Transverse colon (tissue), 4 donors: ENCODE data around the gene ZNF415.

Experiments
- EP300 ChIP-seq: sonication (generic); formaldehyde crosslinking; IDR thresholded peaks from one replicate; pipeline ENCODE4 v1.6.1; 2017; ENCODE audit warnings: antibody characterized with exemption, low read depth
- POLR2A ChIP-seq: fragments of 450-650 bp; IDR thresholded peaks from one replicate; pipeline ENCODE4 v1.6.1; 2016; ENCODE audit warnings: antibody characterized with exemption, mild to moderate bottlenecking, moderate library complexity
- POLR2AphosphoS5 ChIP-seq, 3 donors: sonication (generic); formaldehyde crosslinking; IDR thresholded peaks; one replicate each; pipeline ENCODE4 v1.6.1; 2016; ENCODE audit warnings: antibody characterized with exemption in 3 of 3
- TF ChIP-seq, protein P1 (sequence below), 5 experiments: fragments of 200-600 bp in 3 of 5; fragments of 450-650 bp in 2 of 5; sonication (generic) in 3 of 5; IDR thresholded peaks; 1 replicate in 2 of 5; 2 replicates in 3 of 5; pipeline ENCODE4 v1.5.1; 2016 to 2017; ENCODE audit warnings: antibody characterized with exemption in 5 of 5, inconsistent platforms in 3 of 5, mild to moderate bottlenecking in 2 of 5, moderate library complexity in 1 of 5

DNA sequence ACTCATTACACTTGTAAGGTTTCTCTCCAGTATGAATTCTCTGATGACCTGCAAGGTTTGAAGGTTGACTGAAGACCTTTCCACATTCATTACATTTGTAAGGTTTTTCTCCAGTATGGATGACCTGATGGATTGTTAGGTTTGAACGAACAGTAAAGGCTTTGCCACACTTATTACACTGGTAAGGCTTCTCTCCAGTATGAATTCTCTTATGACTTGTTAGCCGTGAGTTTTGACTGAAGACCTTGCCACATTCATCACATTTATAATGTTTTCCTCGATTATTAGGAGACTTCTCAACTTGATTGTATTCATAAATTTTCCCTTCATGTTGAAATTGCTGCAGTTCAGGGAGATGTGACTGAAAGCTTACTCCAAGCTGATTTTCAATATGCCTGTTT is 33.0 kb upstream of the ZNF415 start:
- TF ChIP-seq, protein P1, sequence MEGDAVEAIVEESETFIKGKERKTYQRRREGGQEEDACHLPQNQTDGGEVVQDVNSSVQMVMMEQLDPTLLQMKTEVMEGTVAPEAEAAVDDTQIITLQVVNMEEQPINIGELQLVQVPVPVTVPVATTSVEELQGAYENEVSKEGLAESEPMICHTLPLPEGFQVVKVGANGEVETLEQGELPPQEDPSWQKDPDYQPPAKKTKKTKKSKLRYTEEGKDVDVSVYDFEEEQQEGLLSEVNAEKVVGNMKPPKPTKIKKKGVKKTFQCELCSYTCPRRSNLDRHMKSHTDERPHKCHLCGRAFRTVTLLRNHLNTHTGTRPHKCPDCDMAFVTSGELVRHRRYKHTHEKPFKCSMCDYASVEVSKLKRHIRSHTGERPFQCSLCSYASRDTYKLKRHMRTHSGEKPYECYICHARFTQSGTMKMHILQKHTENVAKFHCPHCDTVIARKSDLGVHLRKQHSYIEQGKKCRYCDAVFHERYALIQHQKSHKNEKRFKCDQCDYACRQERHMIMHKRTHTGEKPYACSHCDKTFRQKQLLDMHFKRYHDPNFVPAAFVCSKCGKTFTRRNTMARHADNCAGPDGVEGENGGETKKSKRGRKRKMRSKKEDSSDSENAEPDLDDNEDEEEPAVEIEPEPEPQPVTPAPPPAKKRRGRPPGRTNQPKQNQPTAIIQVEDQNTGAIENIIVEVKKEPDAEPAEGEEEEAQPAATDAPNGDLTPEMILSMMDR (IDR thresholded peaks at IDR 0.05) = no peak
- TF ChIP-seq POLR2AphosphoS5 (IDR thresholded peaks at IDR 0.05) (no peak), POLR2A (no peak), EP300 (no peak)
